HEK293 (cell line): Measurements from ENCODE around the gene RTKN.
"Not testable (repeated sequence)": the region's sequence is repeated elsewhere in the genome, so short reads cannot be mapped to it uniquely, and the experiment has no call there.

Source experiments
- ATF2 ChIP-seq: fragments of 450-650 bp; formaldehyde crosslinking; IDR thresholded peaks from 2 replicates; pipeline ENCODE4 v1.5.1; 2016; ENCODE audit warnings: missing biosample characterization, missing genetic modification characterization, low read depth
- HOXA7 ChIP-seq: sonication (generic); formaldehyde crosslinking; IDR thresholded peaks from 2 replicates; pipeline ENCODE4 v1.8.1; 2022; ENCODE audit warnings: missing genetic modification reagents, borderline replicate concordance
- KLF9 ChIP-seq: fragments of 450-650 bp; formaldehyde crosslinking; IDR thresholded peaks from 2 replicates; pipeline ENCODE4 v1.5.1; 2016; ENCODE audit warnings: missing biosample characterization, missing genetic modification characterization, low read depth
- REST ChIP-seq: fragments of 450-650 bp; formaldehyde crosslinking; IDR thresholded peaks from 2 replicates; pipeline ENCODE4 v1.5.1; 2016; ENCODE audit warnings: missing biosample characterization, missing genetic modification characterization
- SP7 ChIP-seq: fragments of 450-650 bp; formaldehyde crosslinking; IDR thresholded peaks from 2 replicates; pipeline ENCODE4 v1.5.1; 2016; ENCODE audit warnings: missing biosample characterization, missing genetic modification characterization
- ZNF140 ChIP-seq: fragments of 450-650 bp; formaldehyde crosslinking; IDR thresholded peaks from 2 replicates; pipeline ENCODE4 v1.5.1; 2016; ENCODE audit warnings: missing biosample characterization, missing genetic modification characterization
- ZNF274 ChIP-seq, 2 experiments: fragments of 200-500 bp in 1 of 2; fragments of 450-650 bp in 1 of 2; sonication (Bioruptor generic) in 1 of 2; formaldehyde crosslinking in 1 of 2; IDR thresholded peaks; 2 replicates each; pipeline versions ENCODE4 v1.5.1 to v1.6.1; 2014 to 2016; ENCODE audit warnings: borderline replicate concordance in 1 of 2, inconsistent platforms in 1 of 2, low read length in 1 of 2, missing biosample characterization in 1 of 2, missing genetic modification characterization in 1 of 2
- ZNF302 ChIP-seq: fragments of 450-650 bp; formaldehyde crosslinking; IDR thresholded peaks from 2 replicates; pipeline ENCODE4 v1.5.1; 2016; ENCODE audit warnings: missing biosample characterization, missing genetic modification characterization, low read depth
- ZNF501 ChIP-seq: fragments of 450-650 bp; formaldehyde crosslinking; IDR thresholded peaks from 2 replicates; pipeline ENCODE4 v1.5.1; 2016; ENCODE audit warnings: missing biosample characterization, missing genetic modification characterization
- ZNF558 ChIP-seq: fragments of 450-650 bp; formaldehyde crosslinking; IDR thresholded peaks from 2 replicates; pipeline ENCODE4 v1.5.1; 2016; ENCODE audit warnings: missing biosample characterization, missing genetic modification characterization
- ZSCAN23 ChIP-seq: fragments of 450-650 bp; formaldehyde crosslinking; IDR thresholded peaks from 2 replicates; pipeline ENCODE4 v1.5.1; 2016; ENCODE audit warnings: missing biosample characterization, missing genetic modification characterization
- TF ChIP-seq, protein P1 (sequence below): fragments of 450-650 bp; formaldehyde crosslinking; IDR thresholded peaks from 2 replicates; pipeline ENCODE4 v1.5.1; 2016; ENCODE audit warnings: missing biosample characterization, missing genetic modification characterization

GRCh38 chr2:74483675-74484164, 42.0 kb upstream of the RTKN start:
- not testable (repeated sequence) for TF ChIP-seq ATF2; KLF9 (tag by site-specific recombination); ZNF501 (tag by site-specific recombination); ZNF140 (tag by site-specific recombination); ZNF558 (tag by site-specific recombination); ZNF302; ZNF274 (IDR thresholded peaks at IDR 0.05; ENCODE audit: low read length); ZNF274 (tag by site-specific recombination; IDR thresholded peaks at IDR 0.05; ENCODE audit: borderline replicate concordance); REST (tag by site-specific recombination); HOXA7; ZSCAN23; SP7
- TF ChIP-seq, protein P1, sequence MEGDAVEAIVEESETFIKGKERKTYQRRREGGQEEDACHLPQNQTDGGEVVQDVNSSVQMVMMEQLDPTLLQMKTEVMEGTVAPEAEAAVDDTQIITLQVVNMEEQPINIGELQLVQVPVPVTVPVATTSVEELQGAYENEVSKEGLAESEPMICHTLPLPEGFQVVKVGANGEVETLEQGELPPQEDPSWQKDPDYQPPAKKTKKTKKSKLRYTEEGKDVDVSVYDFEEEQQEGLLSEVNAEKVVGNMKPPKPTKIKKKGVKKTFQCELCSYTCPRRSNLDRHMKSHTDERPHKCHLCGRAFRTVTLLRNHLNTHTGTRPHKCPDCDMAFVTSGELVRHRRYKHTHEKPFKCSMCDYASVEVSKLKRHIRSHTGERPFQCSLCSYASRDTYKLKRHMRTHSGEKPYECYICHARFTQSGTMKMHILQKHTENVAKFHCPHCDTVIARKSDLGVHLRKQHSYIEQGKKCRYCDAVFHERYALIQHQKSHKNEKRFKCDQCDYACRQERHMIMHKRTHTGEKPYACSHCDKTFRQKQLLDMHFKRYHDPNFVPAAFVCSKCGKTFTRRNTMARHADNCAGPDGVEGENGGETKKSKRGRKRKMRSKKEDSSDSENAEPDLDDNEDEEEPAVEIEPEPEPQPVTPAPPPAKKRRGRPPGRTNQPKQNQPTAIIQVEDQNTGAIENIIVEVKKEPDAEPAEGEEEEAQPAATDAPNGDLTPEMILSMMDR (tag by site-specific recombination): not testable (repeated sequence)
